NCI-H2227 (cell line): Measurements from ENCODE around the gene TAB2.

Source experiments
- DNase-seq: peaks from one replicate; lab custom pipeline; 2025; ENCODE audit not compliant: unreplicated experiment; lab: John Stamatoyannopoulos, UW

Gene TAB2

DNA sequence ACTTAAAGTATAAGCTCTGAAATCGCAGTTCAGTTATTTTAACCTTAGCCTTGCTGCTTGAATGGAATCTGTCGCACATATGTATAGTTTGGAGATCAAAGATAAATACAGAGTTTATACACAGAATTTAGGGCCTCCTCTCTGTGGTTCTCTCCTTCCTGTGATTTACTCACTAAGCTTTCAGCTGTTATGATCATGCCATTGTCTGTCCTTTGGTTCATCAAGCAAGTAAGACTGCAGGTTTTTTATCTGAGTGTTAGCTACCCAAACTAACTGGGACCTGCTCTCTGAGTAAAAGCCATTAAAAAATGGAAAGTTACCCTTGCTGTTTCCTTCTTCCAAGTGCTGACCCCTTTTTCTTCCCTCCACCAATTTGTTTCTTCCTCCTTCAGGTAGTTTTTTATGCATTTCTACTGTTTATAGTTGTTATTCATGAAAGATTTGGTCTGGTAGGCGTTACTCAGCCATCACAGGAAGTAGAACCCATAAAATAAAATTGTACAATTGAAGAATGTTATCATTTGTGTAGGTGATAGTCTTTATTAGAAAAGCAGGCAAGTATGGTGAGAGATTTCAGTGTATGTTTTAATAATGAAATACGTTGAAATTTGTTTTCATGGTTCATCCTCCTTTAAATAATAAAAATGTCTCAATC, 48.9 kb downstream of the TAB2 start:
- DNase-seq, result no peak

DNA sequence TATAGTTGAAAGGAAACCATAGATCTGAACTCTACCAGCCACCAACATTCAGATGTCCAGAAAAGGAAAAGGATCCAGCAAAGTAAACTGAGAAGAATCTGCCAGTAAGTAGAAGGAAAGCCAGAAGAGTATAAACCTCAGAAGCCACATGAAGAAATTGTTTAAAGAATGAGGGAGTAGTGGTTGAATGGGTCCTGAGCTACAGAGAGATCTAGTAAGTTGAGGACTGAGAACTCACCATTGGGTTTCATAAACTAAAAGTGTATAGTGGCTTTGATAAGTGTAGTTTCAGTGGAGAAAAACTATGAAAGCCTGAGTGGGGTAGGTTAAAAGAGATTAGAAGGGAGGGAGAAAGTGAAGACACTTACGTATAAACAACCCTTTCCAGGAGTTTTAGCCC, 50.6 kb downstream of the TAB2 start:
- DNase-seq, result no peak

DNA sequence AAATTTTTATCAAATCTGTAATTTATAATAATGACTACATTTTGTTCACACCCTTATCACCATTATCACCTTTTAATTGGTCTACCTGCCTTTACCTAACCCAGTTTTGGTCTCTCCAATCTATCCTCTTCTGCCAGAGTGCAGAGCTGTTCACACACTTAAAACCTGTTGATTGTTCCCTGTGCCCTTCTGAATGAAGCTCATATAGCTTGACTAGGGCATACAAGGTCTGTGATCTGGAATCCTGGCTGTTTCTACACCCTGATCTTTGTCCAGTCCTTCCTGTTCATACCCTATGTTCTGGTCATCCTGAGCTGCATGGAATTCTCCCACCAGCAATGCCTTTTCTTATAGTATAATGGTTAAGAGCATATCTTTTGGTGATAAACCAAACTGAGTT, 53.6 kb downstream of the TAB2 start:
- no peak for DNase-seq

DNA sequence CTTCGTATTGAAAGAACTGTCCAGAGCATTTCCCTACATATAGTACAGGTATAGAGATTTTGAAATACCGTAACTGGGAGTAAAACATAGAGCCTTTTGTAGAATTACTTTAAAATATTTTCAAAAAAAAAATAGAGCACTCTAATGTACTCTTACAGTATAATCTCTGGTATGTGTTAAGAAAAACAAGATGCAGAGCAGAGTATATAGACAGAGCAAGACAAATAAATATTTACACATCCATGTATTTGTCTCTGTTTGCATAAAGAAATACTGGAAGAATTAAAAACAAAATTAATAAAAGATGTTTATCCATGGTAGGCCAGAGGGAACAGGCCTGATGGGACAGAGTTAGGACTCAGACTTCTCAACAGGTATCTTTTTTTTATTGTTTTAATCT, 54.5 kb downstream of the TAB2 start:
- no peak for DNase-seq

DNA sequence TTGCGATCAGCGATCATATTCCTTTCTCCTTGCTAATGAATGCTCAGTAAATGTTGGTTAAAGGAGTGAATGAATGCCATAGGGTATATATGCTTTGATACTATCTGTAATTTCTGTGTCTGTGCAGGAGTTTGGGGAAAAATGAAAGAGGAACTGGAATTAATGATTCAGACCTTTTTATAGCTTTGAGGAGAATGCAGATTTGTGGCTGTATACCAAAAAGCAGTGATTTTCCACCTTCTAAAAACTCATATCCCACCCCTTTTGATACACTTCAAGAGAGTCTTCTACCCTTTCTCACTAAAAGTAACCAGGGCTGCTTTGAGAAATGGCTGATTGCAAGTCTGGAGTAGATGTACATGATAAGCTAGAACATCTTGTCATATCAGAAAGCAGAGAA, 56.0 kb downstream of the TAB2 start:
- DNase-seq, result no peak

DNA sequence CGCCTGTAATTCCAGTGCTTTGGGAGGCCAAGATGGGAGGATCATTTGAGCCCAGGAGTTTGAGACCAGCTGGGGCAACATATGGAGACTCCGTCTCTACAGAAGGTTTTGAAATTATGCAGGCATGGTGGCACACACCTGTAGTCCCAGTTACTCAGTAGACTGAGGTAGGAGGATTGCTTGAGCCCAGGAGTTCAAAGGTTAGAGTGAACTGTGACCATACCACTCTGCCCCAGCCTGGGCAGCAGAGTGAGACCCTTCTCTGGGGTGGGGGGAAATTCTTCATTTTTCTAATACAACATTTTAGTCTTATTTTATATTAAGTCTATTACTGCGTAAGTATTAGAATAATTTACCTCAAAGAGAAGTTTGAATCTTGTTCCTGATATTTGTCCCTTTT, 62.5 kb downstream of the TAB2 start:
- DNase-seq, result no peak

DNA sequence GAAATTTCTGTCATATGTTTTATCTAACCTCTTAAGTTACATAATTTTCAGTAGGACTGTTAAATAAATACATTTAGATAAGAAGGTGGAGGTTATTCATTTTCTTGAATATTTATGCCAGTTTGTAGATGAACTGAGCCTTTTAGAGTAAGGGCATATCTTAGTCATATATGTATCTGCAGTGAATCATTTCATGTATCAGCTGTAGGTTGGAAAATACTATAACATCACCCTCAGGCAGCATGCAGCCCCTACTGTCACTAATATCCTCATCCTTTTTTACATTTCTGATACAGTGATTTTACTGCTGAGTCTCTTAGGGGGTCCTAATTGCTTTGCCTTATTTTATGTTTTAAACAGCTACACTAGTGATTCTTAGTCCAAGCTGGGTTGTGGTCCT, 63.0 kb downstream of the TAB2 start:
- DNase-seq, result no peak

DNA sequence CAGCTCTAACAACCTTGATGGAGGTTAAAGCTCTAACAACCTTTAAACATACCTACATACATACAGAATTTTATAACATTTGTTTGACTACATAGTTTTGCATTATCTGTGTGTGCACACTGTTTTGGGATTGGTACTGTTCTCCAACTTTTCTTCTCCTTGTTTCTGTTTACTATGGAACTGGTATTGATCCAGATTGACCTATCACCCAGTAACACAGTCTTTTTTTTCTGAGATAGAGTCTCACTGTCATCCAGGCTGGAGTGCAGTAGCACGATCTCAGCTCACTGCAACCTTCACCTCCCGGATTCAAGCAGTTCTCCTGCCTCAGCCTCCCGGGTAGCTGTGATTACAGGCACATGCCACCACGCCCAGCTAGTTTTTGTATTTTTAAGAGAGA, 65.9 kb downstream of the TAB2 start:
- no peak for DNase-seq

DNA sequence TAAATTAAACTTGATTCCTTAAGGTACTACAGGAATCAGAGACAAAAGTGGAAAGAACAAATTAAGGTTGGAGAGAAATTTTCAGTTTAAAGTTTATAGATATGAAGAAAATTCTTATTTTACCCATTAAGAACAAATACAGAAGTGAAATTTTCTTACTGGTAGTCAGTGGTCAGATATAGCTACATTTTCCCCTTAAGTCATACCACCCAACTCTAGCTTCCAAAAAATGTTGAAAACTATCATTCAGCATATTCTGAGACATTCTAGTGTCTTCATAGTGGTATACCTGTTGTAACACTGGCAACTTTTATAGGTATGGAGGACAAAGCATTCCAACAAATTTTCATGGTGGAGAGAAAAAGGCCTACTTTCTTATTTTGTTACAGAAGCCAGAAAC, 67.0 kb downstream of the TAB2 start:
- DNase-seq, result no peak

DNA sequence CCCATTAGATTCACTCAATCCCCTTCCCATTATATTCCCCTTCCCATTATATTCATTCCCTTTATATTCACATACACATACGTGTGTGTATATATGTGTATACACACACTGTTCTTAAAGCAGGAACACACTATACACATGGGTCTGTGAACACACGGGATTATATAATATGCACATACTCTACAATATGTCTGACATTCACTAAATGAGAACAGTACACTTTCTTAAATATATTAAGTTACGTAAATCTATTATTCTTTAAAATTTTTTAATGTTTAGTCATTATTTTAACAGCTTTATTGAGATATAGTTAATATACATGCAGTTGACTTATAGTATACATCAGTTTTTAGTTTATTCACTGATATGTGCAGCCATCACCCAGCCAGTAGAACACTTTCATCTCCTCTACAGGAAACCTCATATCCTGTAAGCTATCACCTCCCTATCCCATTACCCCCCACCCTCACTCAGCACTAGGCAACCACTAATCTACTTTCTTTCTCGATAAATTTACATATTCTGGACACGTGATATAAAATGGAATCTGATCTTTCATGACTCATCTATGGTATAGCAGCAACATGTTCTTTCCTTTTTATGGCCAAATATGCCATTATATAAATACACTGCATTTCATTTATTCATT, 68.6 kb downstream of the TAB2 start:
- DNase-seq, result no peak

DNA sequence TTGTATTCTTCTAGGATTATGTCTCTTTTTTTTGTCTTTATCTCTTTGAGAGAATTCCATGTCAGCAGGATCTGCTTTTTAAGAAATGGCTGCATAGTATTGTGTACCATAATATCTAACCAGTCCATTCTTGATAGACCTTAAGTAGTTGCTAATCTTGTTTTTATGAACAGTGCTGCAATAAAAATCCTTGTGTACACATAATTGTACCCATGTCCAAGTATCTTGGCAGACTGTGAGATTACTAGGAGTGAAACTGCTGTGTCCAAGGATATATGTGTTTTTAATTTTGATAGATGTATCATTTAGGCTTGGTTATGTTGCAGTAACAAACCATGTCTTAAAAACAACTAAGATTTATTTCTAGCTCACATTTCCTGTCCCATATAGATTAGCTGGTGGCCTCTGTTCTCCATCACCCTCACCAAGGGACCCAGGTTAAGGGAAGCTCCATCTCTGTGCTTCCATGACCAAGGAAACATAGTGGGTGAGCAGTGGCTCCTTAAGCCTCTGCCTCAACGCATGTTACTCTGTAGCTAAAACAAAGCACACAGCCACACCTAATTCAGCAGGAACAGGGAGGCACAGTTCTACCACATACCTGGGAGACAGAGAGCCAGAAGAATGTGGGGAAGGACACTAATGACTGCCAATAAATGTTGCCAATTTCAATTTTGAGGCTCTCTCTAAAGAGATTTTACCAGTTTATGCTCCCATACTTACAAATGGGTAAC, 70.4 kb downstream of the TAB2 start:
- no peak for DNase-seq

DNA sequence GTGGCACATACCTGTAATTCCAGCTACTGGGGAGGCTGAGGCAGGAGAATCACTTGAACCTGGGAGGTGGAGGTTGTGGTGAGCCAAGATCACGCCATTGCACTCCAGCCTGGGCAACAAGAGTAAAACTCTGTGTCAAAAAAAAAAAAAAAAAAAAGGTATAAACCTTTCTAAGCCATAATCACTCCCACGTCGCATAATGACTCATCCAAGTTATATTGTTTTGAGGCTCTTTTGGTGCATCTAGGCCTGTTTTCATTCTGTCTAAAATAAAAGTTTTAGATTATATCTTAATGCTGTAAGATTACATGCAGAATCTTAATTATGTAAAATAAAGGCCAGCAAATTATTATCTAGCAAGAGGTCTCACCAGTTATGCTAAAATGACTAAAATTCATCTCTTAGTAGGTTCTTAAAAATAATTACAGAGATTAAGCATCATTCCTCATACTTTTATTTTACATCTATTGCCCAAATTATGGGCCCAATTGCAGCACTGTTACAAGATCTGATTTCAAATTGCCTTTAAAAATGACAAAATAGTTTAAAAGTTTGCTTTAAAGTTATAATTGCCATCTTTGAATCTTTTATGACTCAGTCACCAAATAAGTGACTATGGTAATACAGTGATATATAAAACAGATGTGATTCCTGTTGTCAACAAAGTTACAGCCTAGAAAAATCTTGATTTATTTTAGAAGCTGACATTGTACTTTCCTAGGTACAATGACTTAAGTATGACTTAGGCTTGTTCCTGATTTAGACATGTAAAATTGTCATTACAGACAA, 72.2 kb downstream of the TAB2 start:
- DNase-seq, result no peak

DNA sequence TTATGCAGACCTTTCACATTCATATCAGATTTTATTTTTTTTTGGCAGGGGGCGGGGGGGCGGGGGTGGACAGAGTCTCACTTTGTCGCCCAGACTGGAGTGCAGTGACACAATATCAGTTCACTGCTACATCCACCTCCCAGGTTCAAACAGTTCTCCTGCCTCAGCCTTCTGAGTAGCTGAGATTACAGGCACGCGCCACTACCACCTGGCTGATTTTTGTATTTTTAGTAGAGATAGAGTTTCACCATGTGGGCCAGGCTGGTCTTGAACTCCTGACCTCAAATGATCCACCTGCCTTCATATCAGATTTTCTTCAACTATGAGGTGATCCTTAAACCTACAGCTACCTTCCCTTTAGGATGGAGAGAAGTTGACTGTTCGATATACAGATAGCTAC, 74.6 kb downstream of the TAB2 start:
- no peak for DNase-seq

DNA sequence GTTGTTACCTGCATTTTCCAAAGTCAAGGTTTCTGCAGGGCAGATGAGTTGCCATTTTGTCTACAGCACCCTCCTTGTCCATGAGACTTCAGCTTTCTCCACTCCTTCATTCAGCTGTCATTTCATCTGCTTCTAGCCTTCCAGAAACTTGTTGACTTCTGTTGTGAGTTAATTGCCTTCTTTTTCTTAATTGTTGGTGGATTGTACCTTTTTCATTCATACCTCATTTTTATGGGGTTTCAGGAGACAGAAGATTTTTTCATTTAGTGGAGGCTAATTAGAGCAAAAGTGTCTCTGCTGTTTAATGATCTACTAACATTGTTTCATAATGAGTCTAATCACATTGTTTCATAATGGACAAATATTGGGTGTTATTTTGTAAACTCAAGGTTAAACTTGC, 75.0 kb downstream of the TAB2 start:
- DNase-seq, result no peak

DNA sequence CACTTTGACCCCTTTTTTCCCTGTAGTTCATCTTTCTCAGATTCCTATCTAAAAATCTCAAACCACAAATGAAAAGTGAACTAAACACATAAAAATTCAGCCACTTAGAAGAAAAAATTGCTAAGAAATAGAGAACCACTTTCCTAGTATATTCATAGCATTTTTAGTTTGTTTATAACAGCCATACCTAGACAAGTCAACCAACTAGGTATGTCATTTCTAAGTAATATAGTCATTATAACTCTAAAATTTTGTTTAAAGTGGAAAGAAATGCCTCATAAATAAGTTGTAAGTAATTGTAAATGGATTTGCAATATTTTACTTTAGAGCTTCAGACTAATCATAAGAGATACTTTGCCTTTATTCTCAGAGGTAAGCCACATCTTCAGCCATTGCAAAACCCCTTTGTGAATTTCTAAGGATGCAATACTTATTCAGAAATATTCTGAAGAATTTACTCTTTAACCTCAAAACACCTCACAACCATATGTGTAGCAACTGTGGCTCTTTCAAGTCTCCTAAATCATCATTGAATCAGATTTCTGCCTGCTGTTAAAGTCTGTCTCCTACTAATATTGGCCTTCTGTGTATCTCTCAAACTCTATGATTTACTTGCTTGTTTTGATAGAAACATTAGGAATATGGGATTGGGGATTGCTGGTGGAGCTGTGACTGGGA, 75.6 kb downstream of the TAB2 start:
- no peak for DNase-seq

DNA sequence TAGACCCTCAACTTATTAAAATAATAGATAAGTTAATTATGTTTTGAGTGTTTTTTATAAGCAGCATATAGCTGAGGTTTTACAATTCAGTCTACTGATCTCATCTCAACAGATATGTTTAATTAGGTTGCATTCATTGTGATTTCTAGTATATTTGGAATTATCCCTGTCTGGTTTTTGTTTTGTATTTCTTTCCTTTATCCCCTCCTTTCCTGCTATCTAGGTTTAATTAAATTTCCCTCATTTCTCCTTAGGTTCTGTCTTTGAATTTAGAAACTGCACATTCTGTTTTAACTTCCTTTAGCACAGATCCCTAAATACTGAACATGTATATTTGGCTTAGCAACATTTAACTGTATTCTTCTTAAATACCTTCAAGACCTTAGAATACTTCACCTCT, 77.7 kb downstream of the TAB2 start:
- no peak for DNase-seq

DNA sequence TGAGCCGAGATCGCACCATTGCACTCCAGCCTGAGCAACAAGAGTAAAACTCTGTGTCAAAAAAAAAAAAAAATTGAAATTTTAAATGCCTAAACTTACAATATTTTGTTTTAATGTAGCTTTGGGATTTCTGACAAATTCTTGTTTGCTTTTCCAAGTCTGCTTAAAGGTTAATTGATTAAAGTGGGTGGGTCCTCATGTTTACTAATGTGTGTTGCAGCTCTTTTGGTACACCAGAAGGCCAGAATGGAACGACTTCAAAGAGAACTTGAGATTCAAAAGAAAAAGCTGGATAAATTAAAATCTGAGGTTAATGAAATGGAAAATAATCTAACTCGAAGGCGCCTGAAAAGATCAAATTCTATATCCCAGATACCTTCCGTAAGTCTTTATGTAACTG, 79.9 kb downstream of the TAB2 start:
- no peak for DNase-seq

DNA sequence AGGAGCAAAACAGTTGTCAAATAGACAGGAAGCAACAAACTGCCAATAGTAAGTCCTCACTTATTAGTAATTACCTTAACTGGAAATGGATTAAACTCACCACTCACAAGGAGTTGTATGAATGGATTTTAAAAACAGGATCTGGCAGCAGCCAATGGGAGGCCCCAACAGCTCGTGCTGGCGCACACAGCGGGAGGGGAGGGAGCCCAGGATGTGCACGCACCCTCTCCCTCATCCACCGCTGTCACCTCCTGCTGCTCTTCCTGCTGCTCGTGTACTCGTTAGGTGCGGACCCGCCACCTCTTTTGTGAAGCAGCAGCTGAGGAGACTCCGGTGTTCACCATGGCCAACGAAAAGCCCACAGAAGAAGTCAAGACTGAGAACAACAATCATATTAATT, 82.5 kb downstream of the TAB2 start, which contains the start of gene SUMO4:
TSS of gene SUMO4 (plus strand) at position 213 of the 400 bp plus-strand sequence. CDS start at position 343, 130 bp downstream.
- no peak for DNase-seq

DNA sequence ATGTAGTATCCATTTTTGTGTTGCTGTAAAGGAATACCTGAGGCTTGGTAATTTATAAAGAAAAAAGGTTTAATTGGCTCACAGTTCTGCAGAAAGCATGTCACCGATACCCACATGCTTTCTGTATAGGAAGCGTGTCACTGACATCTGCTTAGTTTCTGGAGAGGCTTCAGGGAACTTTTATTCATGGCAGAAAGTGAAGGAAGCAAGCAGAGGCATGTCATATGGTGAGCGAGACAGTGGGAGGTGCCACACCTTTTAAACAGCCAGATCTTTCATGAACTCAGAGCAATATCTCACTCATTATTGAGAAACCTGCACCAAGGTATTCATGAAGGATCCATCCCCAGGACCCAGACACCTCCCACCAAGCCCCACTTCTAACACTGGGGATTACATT, 86.0 kb downstream of the TAB2 start:
- no peak for DNase-seq

DNA sequence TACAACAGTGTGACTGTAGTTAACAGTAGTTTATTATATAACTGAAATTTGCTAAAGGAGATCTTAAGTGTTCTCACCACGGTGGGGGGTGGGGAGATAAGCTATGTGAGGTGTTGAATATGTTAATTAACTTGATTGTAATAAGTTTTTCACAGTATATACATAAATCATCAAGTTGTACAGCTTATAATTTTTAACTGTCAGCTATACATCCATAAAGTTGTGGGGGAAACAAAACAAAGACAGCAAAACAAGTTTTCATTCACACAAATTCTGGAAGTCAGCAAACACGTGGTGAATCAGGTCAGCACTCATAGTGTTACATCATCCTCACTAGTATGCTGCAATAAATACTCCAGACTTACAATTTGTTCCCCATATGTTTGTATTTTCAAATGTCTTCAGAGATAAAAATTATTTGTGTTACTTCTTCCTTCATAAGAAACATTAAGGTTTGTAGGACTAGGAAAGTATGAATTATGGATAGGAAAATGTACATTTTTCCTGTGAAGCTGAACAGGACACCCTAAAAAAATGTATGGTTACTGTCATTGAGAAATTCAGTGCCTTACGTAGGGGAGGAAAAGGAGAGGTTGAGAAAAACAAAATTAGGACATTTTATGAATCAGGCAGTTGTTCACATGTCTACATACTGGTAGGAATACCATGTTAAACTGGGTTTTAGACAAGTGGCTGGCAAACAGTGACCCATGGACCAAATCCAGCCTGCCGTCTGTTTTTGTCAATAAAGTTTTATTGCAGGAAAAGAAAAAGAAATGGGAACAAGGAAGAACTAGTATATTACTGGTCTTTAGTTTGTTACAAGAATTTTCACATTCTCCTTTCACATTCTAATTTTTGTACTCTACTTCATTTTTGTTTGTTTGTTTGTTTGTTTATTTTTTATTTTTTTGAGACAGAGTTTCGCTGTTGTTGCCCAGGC, 88.6 kb downstream of the TAB2 start:
- no peak for DNase-seq
